ENCODE results near the gene BANP.
"Not testable (repeated sequence)": the region's sequence is repeated elsewhere in the genome, so short reads cannot be mapped to it uniquely, and the experiment has no call there.

DNA sequence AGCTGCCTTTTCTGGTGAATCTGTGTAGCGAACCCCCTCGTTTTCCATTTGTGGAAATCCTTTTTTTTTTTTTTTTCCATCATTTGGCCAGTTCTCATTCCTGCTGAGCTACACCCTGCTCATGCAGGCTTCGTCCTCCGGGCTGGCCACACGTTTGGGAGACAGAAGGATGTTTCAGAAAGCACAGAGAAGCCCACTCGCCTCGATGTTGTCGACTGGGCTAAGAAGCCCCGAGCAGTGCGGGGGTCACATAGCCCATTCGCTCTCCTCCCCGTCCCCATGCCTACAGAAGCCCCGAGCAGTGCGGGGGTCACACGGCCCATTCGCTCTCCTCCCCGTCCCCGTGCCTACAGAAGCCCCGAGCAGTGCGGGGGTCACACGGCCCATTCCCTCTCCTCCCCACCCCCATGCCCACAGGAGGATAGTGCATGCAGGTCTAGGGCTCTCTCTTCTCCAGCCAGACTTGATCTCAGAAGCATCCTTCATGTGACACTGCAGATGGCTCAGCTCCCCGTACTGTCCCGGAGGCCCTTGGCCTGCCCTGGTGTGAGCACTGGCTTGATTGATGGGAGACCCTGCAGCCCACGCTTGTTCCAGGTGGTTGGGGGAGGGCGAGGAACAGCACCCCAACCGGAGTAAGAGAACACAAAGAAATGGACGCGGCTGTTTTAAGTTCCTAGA, 89.1 kb downstream of the BANP start:
- not testable (repeated sequence) for TF ChIP-seq POLR2AphosphoS5 (IDR thresholded peaks at IDR 0.05; ENCODE audit: insufficient read depth in 1 of 2, low read depth in 1 of 2); POLR2A (IDR thresholded peaks at IDR 0.05)
- TF ChIP-seq, protein P1, sequence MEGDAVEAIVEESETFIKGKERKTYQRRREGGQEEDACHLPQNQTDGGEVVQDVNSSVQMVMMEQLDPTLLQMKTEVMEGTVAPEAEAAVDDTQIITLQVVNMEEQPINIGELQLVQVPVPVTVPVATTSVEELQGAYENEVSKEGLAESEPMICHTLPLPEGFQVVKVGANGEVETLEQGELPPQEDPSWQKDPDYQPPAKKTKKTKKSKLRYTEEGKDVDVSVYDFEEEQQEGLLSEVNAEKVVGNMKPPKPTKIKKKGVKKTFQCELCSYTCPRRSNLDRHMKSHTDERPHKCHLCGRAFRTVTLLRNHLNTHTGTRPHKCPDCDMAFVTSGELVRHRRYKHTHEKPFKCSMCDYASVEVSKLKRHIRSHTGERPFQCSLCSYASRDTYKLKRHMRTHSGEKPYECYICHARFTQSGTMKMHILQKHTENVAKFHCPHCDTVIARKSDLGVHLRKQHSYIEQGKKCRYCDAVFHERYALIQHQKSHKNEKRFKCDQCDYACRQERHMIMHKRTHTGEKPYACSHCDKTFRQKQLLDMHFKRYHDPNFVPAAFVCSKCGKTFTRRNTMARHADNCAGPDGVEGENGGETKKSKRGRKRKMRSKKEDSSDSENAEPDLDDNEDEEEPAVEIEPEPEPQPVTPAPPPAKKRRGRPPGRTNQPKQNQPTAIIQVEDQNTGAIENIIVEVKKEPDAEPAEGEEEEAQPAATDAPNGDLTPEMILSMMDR (IDR thresholded peaks at IDR 0.05): not testable (repeated sequence)
